Effector memory CD4-positive, alpha-beta T cell (primary cell): ENCODE results near the gene OR10S1.
"Not testable (repeated sequence)": the region's sequence is repeated elsewhere in the genome, so short reads cannot be mapped to it uniquely, and the experiment has no call there.

Source experiments
- DNase-seq, 3 donors: peaks; one replicate each; pipeline ENCODE4 v3.0.0-alpha.2; 2020
- H3K27ac ChIP-seq: 2 replicates; pipeline ENCODE4 v1.7.0; 2013; ENCODE audit warnings: mild to moderate bottlenecking, low read length, moderate library complexity; ENCODE audit not compliant: insufficient read depth, poor library complexity, severe bottlenecking
- H3K27me3 ChIP-seq: replicated peaks from 2 replicates; pipeline ENCODE4 v1.7.0; 2013; ENCODE audit warnings: mild to moderate bottlenecking, low read length; ENCODE audit not compliant: insufficient read depth, control insufficient read depth, poor library complexity, severe bottlenecking
- H3K36me3 ChIP-seq: 2 replicates; pipeline ENCODE4 v1.7.0; 2013; ENCODE audit warnings: mild to moderate bottlenecking, low read length, moderate library complexity; ENCODE audit not compliant: control insufficient read depth, insufficient read depth
- H3K4me1 ChIP-seq: 2 replicates; pipeline ENCODE4 v1.7.0; 2013; ENCODE audit warnings: low read length, mild to moderate bottlenecking; ENCODE audit not compliant: control insufficient read depth, insufficient read depth, poor library complexity, severe bottlenecking
- H3K4me3 ChIP-seq: 2 replicates; pipeline ENCODE4 v1.7.0; 2013; ENCODE audit warnings: low read length, low read depth, mild to moderate bottlenecking; ENCODE audit not compliant: insufficient read depth, poor library complexity, severe bottlenecking
- H3K9me3 ChIP-seq: 2 replicates; pipeline ENCODE4 v1.7.0; 2013; ENCODE audit warnings: mild to moderate bottlenecking, low read length, moderate library complexity; ENCODE audit not compliant: control insufficient read depth
- total RNA-seq, 3 donors: gene quantifications; one replicate each; lab custom pipeline; 2026; lab: John Stamatoyannopoulos, UW

The OR10S1 gene, protein sequence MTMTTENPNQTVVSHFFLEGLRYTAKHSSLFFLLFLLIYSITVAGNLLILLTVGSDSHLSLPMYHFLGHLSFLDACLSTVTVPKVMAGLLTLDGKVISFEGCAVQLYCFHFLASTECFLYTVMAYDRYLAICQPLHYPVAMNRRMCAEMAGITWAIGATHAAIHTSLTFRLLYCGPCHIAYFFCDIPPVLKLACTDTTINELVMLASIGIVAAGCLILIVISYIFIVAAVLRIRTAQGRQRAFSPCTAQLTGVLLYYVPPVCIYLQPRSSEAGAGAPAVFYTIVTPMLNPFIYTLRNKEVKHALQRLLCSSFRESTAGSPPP
- 0 reads per million in 3 donors for total RNA-seq

DNA sequence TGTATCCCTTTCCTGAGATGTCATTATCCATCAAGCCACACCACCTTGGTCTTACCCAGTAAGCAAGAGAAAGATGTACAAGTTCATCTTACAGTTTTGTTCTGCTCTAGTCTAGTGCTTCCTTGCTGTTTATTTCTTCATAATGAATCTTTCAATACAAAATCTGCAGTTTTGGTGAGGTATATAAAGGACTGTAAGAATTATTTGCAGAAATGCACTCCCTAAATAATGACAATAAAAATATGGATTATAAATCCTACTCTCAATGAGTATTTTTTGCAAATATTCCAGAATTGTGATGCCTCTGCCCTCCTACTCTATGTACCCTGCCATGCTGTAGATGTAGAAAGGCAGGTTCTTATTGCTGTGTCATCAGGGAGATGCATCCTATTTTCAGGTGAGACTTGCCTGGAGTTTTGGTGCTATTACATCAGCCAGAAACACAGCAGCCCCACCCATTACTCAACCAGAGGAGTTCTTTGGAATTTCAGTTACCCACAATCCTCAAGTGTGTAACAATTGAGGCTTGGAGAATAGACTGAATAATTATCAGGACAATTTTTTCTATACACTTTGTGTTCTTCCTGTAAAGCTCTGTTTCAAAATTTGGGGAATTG, at the start of gene OR10S1:
TSS of gene OR10S1 (minus strand) at position 51 of the 617 bp plus-strand sequence. CDS start 117 bp downstream, outside the sequence.
- no peak for DNase-seq
- Histone ChIP-seq H3K4me3 (no peak within 1 kb of the TSS), H3K27me3 (no peaks in the 10 kb centered on the region), H3K27ac (no peak within 1 kb of the TSS), H3K4me1 (no peaks in the 10 kb centered on the region), H3K36me3 (no peaks in the 10 kb centered on the region), H3K9me3 (no peaks in the 10 kb centered on the region)

DNA sequence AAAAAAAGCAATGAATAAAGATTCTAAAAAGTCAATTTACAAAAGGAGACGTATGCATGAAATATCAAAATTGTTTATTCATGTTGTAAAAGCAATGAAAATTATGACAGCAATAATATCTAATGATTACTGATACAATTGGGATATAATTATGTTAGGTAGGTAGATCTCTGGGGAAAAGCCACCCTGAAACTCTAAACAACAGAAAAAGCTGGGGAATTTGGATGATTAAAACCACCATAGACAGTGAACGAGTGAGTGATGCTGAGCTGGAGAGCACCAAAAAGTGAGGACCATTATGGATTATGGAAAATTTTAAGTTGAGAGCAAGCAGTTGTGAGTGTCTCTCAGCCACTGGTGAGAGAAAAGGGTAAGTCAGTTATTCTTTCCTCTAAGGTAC, 48.9 kb upstream of the OR10S1 start, which contains the start of gene OR10G8:
TSS of gene OR10G8 (plus strand) at position 301 of the 400 bp plus-strand sequence. CDS start 2,825 bp downstream, outside the sequence.
- H3K27me3 ChIP-seq: no peaks in the 10 kb centered on the region
- no peaks in the 10 kb centered on the region for H3K36me3 ChIP-seq
- H3K9me3 ChIP-seq: no peaks in the 10 kb centered on the region
- H3K27ac ChIP-seq: no peak within 1 kb of the TSS
- DNase-seq: no peak
- H3K4me3 ChIP-seq: no peak within 1 kb of the TSS
- no peaks in the 10 kb centered on the region for H3K4me1 ChIP-seq

DNA sequence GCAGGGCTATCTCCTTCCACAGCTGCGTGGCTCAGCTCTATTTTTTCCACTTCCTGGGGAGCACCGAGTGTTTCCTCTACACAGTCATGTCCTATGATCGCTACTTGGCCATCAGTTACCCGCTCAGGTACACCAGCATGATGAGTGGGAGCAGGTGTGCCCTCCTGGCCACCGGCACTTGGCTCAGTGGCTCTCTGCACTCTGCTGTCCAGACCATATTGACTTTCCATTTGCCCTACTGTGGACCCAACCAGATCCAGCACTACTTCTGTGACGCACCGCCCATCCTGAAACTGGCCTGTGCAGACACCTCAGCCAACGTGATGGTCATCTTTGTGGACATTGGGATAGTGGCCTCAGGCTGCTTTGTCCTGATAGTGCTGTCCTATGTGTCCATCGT, 38.3 kb upstream of the OR10S1 start:
- not testable (repeated sequence) for H3K27ac ChIP-seq, H3K9me3 ChIP-seq, H3K4me1 ChIP-seq, H3K4me3 ChIP-seq, H3K27me3 ChIP-seq, DNase-seq, H3K36me3 ChIP-seq

DNA sequence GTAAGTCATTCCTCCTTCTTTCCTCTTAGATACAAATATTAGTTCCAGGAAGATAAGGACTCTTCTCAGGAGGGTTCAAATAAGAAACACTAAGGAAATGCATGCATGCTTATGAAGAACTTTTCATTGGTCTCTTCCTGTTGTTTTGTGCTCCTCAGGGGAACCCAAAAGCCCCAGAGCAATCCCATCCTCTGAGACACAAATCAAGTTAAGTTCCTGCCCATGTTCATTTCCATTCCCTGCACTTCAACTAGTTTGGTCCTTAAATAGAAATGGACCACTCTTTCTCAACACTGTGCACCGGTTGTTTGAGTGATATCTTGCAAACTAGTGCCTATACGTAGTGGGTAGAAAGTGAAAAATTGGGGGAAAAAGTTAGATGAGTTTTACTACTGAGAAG, 35.1 kb upstream of the OR10S1 start, which contains the start of gene OR10G4:
TSS of gene OR10G4 (plus strand) at position 301 of the 400 bp plus-strand sequence. CDS start 2,578 bp downstream, outside the sequence.
- Histone ChIP-seq H3K27ac (no peak within 1 kb of the TSS), H3K27me3 (no peaks in the 10 kb centered on the region), H3K4me1 (no peaks in the 10 kb centered on the region), H3K9me3 (no peaks in the 10 kb centered on the region), H3K4me3 (no peak within 1 kb of the TSS), H3K36me3 (no peaks in the 10 kb centered on the region)
- no peak for DNase-seq

DNA sequence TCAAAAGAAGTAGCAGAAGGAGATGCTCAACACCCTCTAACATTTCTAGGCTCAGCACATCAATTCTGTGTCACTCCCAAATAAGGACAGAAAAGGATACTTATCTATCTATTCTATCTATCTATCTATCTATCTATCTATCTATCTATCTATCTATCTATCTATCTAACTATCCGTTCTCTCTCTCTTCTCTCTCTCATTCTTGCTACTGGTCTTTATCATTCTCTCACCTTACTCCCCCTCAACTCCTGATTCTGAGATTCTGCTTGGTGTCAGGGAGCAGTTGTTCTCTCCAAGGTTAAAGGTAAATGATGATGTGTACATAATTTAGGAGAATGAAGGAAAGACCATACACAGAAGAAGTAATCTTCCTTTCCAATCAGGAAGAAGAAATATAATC, 17.5 kb upstream of the OR10S1 start, which contains the start of gene OR10G6:
TSS of gene OR10G6 (minus strand) at position 43 of the 400 bp plus-strand sequence. CDS start at position 43, 0 bp downstream.
- Histone ChIP-seq H3K36me3 (no peaks in the 10 kb centered on the region), H3K27ac (no peak within 1 kb of the TSS), H3K4me3 (no peak within 1 kb of the TSS), H3K9me3 (no peaks in the 10 kb centered on the region), H3K4me1 (no peaks in the 10 kb centered on the region), H3K27me3 (no peaks in the 10 kb centered on the region)
- DNase-seq: no peak

DNA sequence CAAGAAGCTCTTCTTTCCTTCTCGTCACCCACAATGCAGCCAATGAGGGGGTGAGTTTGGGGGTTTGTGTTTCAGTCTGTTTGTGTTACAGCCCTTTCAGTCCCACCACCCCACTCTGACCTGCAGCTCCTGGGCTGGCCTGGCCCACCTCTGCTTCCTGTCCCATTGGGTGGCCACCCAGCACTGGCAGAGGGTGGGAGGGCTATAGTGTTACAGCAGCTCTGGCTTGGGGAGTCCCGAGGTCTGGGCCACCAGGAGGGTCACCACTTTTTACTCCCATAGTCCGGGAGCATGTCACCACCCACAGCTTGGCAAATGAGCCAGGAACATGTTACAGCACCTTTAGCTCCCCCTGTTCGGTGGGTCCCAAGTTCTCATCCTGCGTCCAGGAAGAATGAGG, 1.7 kb upstream of the OR10S1 start:
- DNase-seq: no peak
- no peaks in the 10 kb centered on the region for H3K36me3 ChIP-seq
- H3K27me3 ChIP-seq: no peaks in the 10 kb centered on the region
- no peaks in the 10 kb centered on the region for H3K9me3 ChIP-seq
- no peak overlapping the region for H3K4me3 ChIP-seq
- no peak overlapping the region for H3K27ac ChIP-seq
- H3K4me1 ChIP-seq: no peaks in the 10 kb centered on the region

DNA sequence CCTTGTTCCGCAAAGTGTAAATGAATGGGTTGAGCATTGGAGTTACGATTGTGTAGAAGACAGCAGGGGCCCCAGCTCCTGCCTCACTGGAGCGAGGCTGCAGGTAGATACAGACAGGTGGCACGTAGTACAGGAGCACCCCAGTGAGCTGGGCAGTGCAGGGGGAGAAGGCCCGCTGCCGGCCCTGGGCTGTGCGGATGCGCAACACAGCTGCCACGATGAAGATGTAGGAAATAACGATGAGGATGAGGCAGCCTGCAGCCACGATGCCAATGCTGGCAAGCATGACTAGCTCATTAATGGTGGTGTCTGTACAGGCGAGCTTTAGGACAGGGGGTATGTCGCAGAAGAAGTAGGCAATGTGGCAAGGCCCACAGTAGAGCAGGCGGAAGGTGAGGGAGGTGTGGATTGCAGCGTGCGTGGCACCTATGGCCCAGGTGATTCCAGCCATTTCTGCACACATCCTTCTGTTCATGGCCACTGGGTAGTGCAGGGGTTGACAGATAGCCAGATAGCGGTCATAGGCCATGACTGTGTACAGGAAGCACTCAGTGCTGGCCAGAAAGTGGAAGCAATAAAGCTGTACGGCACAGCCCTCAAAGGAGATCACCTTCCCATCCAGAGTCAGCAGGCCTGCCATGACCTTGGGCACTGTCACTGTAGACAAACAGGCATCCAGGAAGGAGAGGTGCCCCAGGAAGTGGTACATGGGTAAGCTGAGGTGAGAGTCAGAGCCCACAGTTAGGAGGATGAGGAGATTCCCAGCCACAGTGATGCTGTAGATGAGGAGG, 616 bp downstream of the OR10S1 start:
- Histone ChIP-seq H3K4me1 (no peaks in the 10 kb centered on the region), H3K4me3 (no peak overlapping the region), H3K27me3 (no peaks in the 10 kb centered on the region), H3K9me3 (no peaks in the 10 kb centered on the region), H3K36me3 (no peaks in the 10 kb centered on the region), H3K27ac (no peak overlapping the region)
- DNase-seq: no peak

DNA sequence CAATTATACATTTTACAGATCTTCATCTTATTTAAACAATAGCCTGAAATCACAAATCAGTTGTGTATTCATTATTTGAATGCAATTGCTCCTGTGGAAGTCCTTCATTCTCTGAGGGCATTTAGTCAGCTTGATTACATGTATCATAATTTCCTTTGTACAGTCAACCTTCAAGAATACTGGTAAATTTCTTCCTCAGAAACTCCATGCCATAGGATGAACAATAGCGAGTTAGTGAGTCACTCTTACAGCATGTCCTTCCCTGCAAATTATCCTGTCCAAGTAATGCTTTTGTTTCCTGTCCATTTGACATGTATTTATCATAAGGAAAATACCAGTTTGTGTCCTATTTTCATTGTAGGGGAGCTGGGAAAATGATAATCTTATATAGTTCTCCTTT, 3.8 kb downstream of the OR10S1 start:
- Histone ChIP-seq H3K4me1 (no peaks in the 10 kb centered on the region), H3K4me3 (no peak overlapping the region), H3K27ac (no peak overlapping the region), H3K9me3 (no peaks in the 10 kb centered on the region), H3K36me3 (no peaks in the 10 kb centered on the region), H3K27me3 (no peaks in the 10 kb centered on the region)
- no peak for DNase-seq

DNA sequence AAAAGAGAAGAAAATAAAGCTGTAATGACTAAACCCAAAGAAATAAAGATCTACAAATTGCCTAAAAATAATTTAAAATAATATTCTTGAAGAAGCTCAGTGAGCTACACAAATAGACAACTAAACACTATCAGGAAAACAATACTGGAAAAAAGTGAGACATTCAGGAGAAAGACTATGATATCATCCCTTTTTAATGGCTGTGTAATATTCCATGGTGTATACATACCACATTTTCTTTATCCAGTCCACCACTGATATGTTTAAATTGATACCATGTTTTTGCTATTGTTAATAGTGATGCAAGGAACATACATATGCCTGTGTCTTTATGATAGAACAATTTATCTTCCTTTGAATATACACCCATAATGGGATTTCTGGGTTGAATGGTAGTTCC, 20.8 kb downstream of the OR10S1 start:
- H3K36me3 ChIP-seq: no peaks in the 10 kb centered on the region
- no peak overlapping the region for H3K27ac ChIP-seq
- no peaks in the 10 kb centered on the region for H3K27me3 ChIP-seq
- DNase-seq: no peak
- H3K4me1 ChIP-seq: no peaks in the 10 kb centered on the region
- no peaks in the 10 kb centered on the region for H3K9me3 ChIP-seq
- H3K4me3 ChIP-seq: no peak overlapping the region
